HUES64 (cell line): ENCODE measurements around the gene VASH2.
"Not testable (repeated sequence)": the region's sequence is repeated elsewhere in the genome, so short reads cannot be mapped to it uniquely, and the experiment has no call there.

Source experiments
- H3K27ac ChIP-seq: 2 replicates; pipeline ENCODE4 v1.7.0; 2013; ENCODE audit warnings: low read depth, low read length, inconsistent platforms
- H3K27me3 ChIP-seq: 2 replicates; pipeline ENCODE4 v1.6.1; 2013; ENCODE audit warnings: mild to moderate bottlenecking, low read length; ENCODE audit not compliant: insufficient read depth
- H3K36me3 ChIP-seq: 2 replicates; pipeline ENCODE4 v1.6.1; 2013; ENCODE audit warnings: mild to moderate bottlenecking, low read length; ENCODE audit not compliant: insufficient read depth
- H3K4me1 ChIP-seq: 2 replicates; pipeline ENCODE4 v1.6.1; 2013; ENCODE audit warnings: mild to moderate bottlenecking, low read length, moderate library complexity; ENCODE audit not compliant: insufficient read depth
- H3K4me3 ChIP-seq: 2 replicates; pipeline ENCODE4 v1.5.1; 2013; ENCODE audit warnings: mild to moderate bottlenecking, low read length, moderate library complexity
- H3K9ac ChIP-seq: 2 replicates; pipeline ENCODE4 v1.6.1; 2013; ENCODE audit warnings: mild to moderate bottlenecking, low read depth, low read length
- H3K9me3 ChIP-seq: 2 replicates; pipeline ENCODE4 v1.6.1; 2013; ENCODE audit warnings: low read depth, low read length; ENCODE audit not compliant: insufficient read depth
- WGBS: fragments of 150-250, 120-280 bp; methylation state at CpG from one replicate; pipeline ENCODE4 v1.1.7; 2013; ENCODE audit warnings: missing lambda C conversion rate; 5-methylcytosine and 5-hydroxymethylcytosine counted together

Gene VASH2

DNA sequence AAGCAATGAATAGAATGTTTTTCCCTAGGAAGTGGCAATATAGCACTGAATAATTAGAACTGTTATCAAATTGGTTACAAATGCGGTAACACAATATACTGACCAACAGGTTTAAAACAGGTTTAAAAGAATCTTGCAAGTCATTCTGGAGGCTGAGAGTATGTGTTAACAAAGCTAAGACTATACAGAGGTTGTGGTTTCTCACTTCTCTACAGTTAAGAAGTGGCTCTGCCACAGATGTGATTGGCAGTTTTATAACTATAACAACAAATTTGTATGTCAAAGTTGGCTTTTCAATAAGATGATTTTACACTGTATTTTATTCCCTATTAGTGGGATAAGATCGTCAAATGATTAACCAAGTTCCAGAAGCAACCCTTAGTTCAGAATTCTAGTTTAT lies 58.2 kb downstream of the VASH2 start:
- H3K27ac ChIP-seq, result no peak overlapping the region
- no peaks in the 10 kb centered on the region for H3K4me1 ChIP-seq
- no peak overlapping the region for H3K9ac ChIP-seq
- no peaks in the 10 kb centered on the region for H3K27me3 ChIP-seq
- 80% methylated on average over 1 of the region's 2 CpGs for WGBS
- H3K4me3 ChIP-seq, result no peak overlapping the region
- H3K9me3 ChIP-seq, result no peaks in the 10 kb centered on the region
- peaks cover 85% of the 10 kb centered on the region for H3K36me3 ChIP-seq

DNA sequence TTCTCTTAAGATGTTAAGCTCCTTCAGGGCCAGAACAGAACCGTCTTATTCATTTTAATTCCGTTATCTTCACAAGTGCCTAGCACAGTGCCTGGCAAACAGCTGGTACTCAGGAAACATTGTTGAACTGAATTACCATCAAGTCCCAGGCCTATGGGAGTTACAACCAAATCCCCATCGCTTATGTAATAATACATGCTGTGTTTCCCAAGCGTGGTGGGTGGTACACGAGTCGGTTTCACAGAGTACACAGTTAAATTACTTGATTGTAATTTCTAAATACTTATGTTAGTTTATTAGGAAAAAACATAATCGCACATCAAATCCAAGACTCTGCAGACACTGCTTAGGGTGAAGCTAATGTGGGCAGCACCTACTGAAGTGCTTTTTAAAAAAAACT lies 64.3 kb downstream of the VASH2 start:
- Histone ChIP-seq H3K4me1 (peaks cover 10% of the 10 kb centered on the region; the same call in 1 of the 2 replicates), H3K9me3 (no peaks in the 10 kb centered on the region), H3K9ac (peak overlapping the region; percentile 92), H3K36me3 (peaks cover 29% of the 10 kb centered on the region), H3K27ac (peak overlapping the region; percentile 86), H3K4me3 (peak overlapping the region; percentile 77), H3K27me3 (no peaks in the 10 kb centered on the region)
- WGBS, result 57% methylated on average over 3 of the region's 7 CpGs

GRCh38 chr1:213015099-213016050 lies 65.0 kb downstream of the VASH2 start, which contains the start of gene ANGEL2:
Gene ANGEL2, minus strand, starts transcription at chr1:213015867. Its CDS starts 196 bp downstream, at chr1:213015671.
- peak within 1 kb of the TSS; percentile 77 for H3K4me3 ChIP-seq
- H3K27ac ChIP-seq, result peak within 1 kb of the TSS; percentile 86
- no peaks in the 10 kb centered on the region for H3K9me3 ChIP-seq
- under 1% methylated on average over 62 of the region's 66 CpGs for WGBS
- no peaks in the 10 kb centered on the region for H3K27me3 ChIP-seq
- peaks cover 10% of the 10 kb centered on the region; the same call in 1 of the 2 replicates for H3K4me1 ChIP-seq
- peak within 1 kb of the TSS; percentile 92 for H3K9ac ChIP-seq
- peaks cover 29% of the 10 kb centered on the region for H3K36me3 ChIP-seq

GRCh38 chr1:213017447-213018273 lies 67.3 kb downstream of the VASH2 start:
- no peaks in the 10 kb centered on the region for H3K27me3 ChIP-seq
- peaks cover 10% of the 10 kb centered on the region; the same call in 1 of the 2 replicates for H3K4me1 ChIP-seq
- H3K36me3 ChIP-seq, result peaks cover 6% of the 10 kb centered on the region; the same call in 1 of the 2 replicates
- no peaks in the 10 kb centered on the region for H3K9me3 ChIP-seq
- 94% methylated on average over 9 of the region's 9 CpGs for WGBS
- H3K27ac ChIP-seq, result no peak overlapping the region
- H3K4me3 ChIP-seq, result no peak overlapping the region
- no peak overlapping the region for H3K9ac ChIP-seq

- no peak overlapping the region for H3K4me3 ChIP-seq
- no peak overlapping the region for H3K27ac ChIP-seq
- peaks cover 4% of the 10 kb centered on the region; the same call in 1 of the 2 replicates for H3K4me1 ChIP-seq
- WGBS, result 92% methylated on average over 4 of the region's 4 CpGs
- no peaks in the 10 kb centered on the region for H3K9me3 ChIP-seq
- H3K27me3 ChIP-seq, result no peaks in the 10 kb centered on the region
- H3K36me3 ChIP-seq, result no peaks in the 10 kb centered on the region
- no peak overlapping the region for H3K9ac ChIP-seq
Observed at GRCh38 chr1:213019450-213019849, 69.1 kb downstream of the VASH2 start.

GRCh38 chr1:213020016-213020415 lies 69.7 kb downstream of the VASH2 start:
- no peaks in the 10 kb centered on the region for H3K4me1 ChIP-seq
- H3K9ac ChIP-seq, result no peak overlapping the region
- H3K36me3 ChIP-seq, result no peaks in the 10 kb centered on the region
- H3K27me3 ChIP-seq, result no peaks in the 10 kb centered on the region
- H3K9me3 ChIP-seq, result peaks cover 4% of the 10 kb centered on the region; the same call in 1 of the 2 replicates
- H3K27ac ChIP-seq, result no peak overlapping the region
- no peak overlapping the region for H3K4me3 ChIP-seq
- WGBS, result 100% methylated on average over 3 of the region's 3 CpGs

DNA sequence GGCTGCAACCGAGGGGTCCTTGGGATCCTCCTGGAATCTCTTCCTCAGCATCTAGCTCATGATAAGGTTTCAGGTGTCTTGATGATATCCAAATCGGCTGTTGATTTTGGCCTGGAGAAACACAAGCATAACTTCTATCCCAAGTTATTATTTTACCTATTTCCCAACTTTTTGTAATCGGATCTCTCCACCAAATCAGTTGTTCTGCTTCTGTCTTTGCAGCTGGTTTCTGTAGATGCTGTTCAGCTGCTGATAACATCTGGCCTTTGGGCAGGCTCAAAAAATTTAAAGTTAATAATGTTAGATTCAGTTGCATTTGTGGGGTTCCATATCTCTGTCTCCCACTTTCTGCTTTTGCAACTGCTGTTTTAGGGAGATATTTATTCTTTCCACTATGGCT lies 76.7 kb downstream of the VASH2 start:
- 91% methylated on average over 3 of the region's 3 CpGs for WGBS
- H3K4me1 ChIP-seq, result not testable (repeated sequence)

GRCh38 chr1:213032651-213033050 lies 82.3 kb downstream of the VASH2 start:
- no peak overlapping the region for H3K9ac ChIP-seq
- no peaks in the 10 kb centered on the region for H3K4me1 ChIP-seq
- H3K4me3 ChIP-seq, result no peak overlapping the region
- H3K27me3 ChIP-seq, result no peaks in the 10 kb centered on the region
- H3K9me3 ChIP-seq, result 0 out of 2 replicates have a peak, but pooled peaks cover 2% of the 10 kb centered on the region
- H3K27ac ChIP-seq, result no peak overlapping the region
- no peaks in the 10 kb centered on the region for H3K36me3 ChIP-seq

More for the DNA sequence above, 76.7 kb downstream of the VASH2 start:
- H3K36me3 ChIP-seq, H3K9ac ChIP-seq, H3K27me3 ChIP-seq, H3K27ac ChIP-seq, H3K9me3 ChIP-seq, H3K4me3 ChIP-seq: not testable (repeated sequence)

DNA sequence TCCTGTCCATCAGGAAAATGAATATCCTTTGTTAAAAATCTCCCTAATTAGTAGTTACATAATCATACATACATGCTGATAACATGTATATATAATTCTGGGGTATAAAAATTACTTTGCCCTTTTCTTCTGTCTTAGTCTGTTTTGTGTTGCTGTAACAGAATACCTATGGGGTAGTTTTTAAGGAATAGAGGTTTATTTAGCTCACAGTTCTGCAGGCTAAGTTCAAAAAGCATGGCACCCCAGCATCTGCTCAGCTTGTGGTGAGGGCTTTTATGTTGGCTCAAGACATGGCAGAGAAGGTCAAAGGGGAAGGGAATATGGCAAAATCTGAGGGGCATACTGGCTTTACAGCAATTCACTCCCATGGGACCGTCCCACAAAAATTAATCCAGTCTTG lies 84.4 kb downstream of the VASH2 start:
- 0 out of 2 replicates have a peak, but pooled peaks cover 2% of the 10 kb centered on the region for H3K9me3 ChIP-seq
- no peak overlapping the region for H3K9ac ChIP-seq
- H3K4me3 ChIP-seq, result no peak overlapping the region
- no peaks in the 10 kb centered on the region for H3K36me3 ChIP-seq
- H3K27ac ChIP-seq, result no peak overlapping the region
- WGBS, result 98% methylated on average over 1 of the region's 1 CpG
- H3K27me3 ChIP-seq, result no peaks in the 10 kb centered on the region
- H3K4me1 ChIP-seq, result no peaks in the 10 kb centered on the region

GRCh38 chr1:213035573-213035972 lies 85.2 kb downstream of the VASH2 start:
- H3K36me3 ChIP-seq, result no peaks in the 10 kb centered on the region
- 100% methylated on average over 1 of the region's 2 CpGs for WGBS
- no peak overlapping the region for H3K9ac ChIP-seq
- no peak overlapping the region for H3K4me3 ChIP-seq
- H3K27ac ChIP-seq, result no peak overlapping the region
- 0 out of 2 replicates have a peak, but pooled peaks cover 2% of the 10 kb centered on the region for H3K9me3 ChIP-seq
- H3K27me3 ChIP-seq, result no peaks in the 10 kb centered on the region
- H3K4me1 ChIP-seq, result no peaks in the 10 kb centered on the region
